ENCODE data around the gene SIX5.
A peak's percentile ranks its signal among the peaks of the same experiment; 100 is the strongest.
"Not testable (repeated sequence)": the region's sequence is repeated elsewhere in the genome, so short reads cannot be mapped to it uniquely, and the experiment has no call there.

SIX5 gene

GRCh38 chr19:45753548-45753947, 15.5 kb downstream of the SIX5 start:
- DNase-seq, result no peak

GRCh38 chr19:45752639-45753038, 16.4 kb downstream of the SIX5 start:
- DNase-seq, result peak in 1 of 2 donors; percentile 23

DNA sequence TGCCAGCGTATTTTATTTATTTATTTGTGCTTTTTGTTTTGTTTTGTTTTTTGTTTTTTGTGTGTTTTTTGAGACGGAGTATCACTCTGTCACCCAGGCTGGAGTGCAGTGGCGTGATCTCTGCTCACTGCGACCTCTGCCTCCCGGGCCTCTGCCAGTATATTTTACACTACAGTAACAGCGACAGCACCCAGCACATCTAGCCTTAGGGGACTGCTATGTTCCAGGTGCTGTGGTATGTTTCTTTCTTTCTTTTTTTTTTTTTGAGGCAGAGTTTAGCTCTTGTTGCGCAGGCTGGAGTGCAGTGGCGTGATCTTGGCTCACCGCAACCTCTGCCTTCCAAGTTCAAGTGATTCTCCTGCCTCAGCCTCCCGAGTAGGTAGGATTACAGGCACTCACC, 17.6 kb downstream of the SIX5 start:
- DNase-seq, result not testable (repeated sequence)

GRCh38 chr19:45747513-45747912, 21.5 kb downstream of the SIX5 start:
- DNase-seq, result no peak

DNA sequence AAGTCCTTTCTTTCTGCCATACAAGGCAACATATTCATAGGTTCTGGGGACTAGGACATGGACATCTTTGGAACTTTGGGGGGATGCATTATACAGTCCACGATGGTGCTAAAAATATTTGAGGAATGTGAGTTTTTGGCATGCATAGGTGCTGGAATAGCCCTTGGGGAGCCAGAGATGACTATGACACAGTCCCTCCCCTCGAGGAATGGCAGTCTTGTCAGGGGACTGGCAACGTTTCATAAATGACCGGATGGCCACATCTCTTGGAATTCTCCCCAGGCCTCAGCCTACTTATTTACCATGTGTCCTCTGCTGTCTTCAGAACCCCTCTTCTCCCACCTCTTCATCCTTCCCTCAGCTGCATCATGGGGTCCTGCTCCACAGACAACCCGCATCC, 22.2 kb downstream of the SIX5 start:
- no peak for DNase-seq

GRCh38 chr19:45745606-45746005, 23.4 kb downstream of the SIX5 start:
- no peak for DNase-seq

DNA sequence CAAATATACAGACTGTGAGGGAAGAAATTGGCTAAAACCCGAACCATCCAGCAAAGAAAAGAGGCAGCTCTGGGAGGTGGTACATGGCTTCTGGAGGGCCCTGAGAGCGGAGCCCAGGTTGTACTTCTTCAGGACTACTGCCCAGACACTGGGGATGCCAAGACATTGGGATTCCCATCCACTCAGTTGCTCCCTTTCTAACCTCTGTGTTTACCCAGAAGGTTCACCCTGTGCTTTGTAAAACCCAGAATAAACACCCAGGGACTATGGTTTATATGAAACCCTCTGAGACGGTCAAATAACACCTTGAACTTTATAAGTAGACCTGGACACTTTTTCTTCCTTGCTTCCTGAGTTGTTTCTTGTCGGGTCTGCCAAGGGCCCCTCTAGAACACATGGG, 26.1 kb downstream of the SIX5 start:
- no peak for DNase-seq

DNA sequence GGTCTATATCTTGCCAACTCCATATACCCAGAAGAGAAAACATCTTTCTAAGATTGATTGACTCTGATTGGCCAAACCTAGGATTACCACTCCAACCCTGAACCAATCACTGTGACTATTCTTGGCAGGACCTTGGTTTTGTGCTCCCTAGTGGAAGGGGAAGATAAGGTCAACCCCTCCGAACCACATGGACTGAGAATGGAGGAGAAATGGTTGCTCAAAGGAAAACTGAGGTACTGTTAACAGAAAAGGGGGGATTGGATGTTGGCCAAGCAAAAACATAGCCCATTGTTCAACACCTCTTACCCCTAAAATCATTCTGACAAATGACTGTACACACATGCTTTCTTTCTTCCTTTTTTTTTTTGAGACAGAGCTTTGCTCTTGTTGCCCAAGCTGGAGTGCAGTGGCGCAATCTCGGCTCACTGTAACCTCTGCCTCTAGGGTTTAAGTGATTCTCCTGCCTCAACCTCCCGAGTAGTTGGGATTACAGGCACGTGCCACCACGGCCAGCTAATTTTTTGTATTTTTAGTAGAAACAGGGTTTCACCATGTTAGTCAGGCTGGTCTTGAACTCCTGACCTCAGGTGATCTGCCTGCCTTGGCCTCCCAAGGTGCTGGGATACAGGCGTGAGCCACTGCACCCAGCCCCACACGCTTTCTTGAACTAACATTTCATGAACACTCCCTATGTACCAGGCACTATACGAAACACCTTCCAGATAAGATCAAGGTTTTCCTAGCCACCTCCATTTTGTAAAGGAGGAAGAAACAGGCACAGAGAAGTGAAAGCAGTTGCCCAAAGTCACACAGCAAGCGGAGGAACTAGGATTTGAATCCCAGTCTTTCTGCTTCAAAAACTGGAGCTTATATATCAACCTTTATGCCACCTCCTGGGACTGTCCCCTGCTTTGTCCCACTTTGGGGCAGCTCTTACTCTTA, 29.3 kb downstream of the SIX5 start:
- DNase-seq, result peak; percentile 55 to 70

DNA sequence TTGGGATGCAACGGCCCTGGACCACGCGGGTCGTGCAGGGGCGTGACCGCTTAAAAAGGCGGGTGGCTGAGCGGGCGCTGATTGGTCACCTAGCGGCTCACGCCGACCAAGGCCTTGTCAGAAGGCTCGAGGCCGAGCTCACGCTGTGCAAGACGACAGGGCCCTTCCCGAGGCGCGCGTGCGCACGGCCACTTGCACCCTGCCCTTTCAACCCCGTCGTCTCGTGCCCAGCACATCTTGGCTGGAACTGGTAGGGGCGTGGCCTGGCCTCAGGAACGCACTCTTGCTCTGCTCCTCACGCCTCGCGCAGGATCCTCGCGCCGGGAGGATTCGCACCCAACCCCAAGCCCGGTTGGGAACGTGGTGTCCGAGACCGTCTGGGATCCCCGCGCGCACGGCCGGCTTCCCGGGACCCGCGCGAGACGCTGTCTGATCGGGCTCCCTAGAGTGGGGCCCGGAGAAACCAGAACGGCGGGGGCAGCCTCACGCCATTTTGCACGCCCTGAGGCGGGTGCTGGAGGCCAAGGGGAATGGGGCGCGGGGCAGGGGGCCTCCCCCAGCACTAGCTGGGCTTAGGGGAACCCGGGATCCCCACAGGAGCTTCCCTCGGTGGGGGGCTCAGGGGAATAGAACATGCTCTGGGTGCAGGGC, 35.8 kb downstream of the SIX5 start, which contains the start of gene MEIOSIN:
Gene MEIOSIN, plus strand, starts transcription at position 280 of the 651 bp plus-strand sequence. CDS start 1,938 bp downstream, outside the sequence.
- DNase-seq, result no peak

- DNase-seq, result peak; percentile 98
Observed at GRCh38 chr19:45730368-45731288, 38.4 kb downstream of the SIX5 start, which contains the start of gene FBXO46. FBXO46 (minus strand) TSS chr19:45730896; CDS start chr19:45713495, 17,401 bp downstream.

DNA sequence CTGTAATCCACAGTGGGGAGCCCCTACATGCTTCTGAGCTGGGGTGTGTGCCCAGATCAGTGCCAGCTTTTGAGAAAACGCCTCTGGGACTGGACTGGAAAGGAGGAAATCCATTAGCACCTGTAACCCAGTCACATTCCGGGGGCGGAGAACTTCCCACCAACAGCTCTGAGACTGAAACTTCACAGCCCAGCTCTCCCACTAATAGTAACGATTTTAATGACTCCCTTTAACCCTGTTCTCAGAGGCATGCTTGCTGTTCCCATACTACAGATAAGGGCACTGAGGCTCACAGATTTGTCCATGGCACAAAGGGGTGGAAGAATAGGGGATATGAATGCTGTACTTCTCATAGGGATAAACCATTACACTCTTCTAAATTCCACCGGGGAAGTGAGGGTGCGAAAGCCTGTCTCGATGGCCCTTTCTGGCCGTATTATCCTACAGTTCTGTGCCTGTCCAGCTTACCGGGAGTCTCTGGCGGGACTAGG, 39.2 kb downstream of the SIX5 start:
- peak in 1 of 2 donors; percentile 21 for DNase-seq

DNA sequence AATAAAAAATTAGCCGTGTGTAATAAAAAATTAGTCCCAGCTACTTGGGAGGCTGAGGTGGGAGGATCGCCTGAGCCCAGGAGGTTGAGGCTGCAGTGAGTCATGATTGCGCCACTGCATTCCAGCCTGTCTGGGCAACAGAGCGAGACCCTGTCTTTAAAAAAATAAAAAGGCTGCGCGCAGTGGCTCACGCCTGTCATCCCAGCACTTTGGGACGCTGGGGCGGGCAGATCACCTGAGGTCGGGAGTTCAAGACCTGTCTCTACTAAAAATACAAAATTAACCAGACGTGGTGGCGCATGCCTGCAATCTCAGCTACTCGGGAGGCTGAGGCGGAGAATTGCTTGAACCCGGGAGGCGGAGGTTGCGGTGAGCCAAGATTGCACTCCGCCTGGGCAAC, 40.4 kb downstream of the SIX5 start:
- DNase-seq, result not testable (repeated sequence)

- DNase-seq, result not testable (repeated sequence)
Observed at GRCh38 chr19:45720065-45720464, 49.0 kb downstream of the SIX5 start.

- DNase-seq, result no peak
Observed at GRCh38 chr19:45717983-45718650, 50.9 kb downstream of the SIX5 start.

- DNase-seq, result peak; percentile 100
Observed at GRCh38 chr19:45717131-45717982, 51.7 kb downstream of the SIX5 start.

- DNase-seq, result peak in 1 of 2 donors; percentile 4
Observed at GRCh38 chr19:45716359-45717130, 52.5 kb downstream of the SIX5 start.

DNA sequence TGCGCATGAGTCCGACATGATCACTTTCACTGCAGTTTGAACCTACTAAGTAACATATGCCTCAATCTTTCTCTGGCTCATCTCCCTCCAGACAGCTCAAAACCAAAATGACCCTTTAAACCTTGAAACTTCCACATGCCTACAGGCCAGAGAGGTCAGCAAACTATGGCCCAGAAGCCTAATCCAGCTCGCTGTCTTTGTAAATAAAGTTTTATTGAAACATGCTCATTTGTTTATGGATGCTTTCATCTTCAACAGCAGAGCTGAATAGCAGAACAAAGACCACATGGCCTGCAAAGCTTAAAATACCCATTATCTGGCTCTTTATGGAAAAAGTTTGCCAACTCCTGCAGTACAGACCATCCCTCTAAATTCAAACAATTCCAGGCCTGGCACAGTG, 53.9 kb downstream of the SIX5 start:
- peak in 1 of 2 donors; percentile 16 for DNase-seq
